Measurements from ENCODE around the gene MPHOSPH9.
A peak's percentile ranks its signal among the peaks of the same experiment; 100 is the strongest.
"Not testable (repeated sequence)": the region's sequence is repeated elsewhere in the genome, so short reads cannot be mapped to it uniquely, and the experiment has no call there.

The MPHOSPH9 gene

DNA sequence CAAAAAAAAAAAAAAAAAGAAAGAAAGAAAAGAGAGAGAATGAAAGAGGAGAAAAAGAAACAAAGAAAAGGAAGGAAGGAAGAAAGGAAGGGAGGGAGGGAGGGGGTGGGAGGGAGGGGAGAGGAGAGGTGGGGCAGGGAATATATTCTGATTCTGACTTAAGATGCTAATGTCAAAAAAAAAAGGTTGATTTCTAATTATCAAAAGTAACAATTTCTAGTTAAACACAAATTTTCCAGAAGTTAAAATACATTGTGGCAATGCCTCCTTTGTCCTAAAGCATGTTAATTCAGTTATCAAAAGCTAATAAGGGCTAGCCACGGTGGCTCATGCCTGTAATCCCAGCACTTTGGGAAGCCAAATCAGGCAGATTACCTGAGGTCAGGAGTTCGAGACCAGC, 7.5 kb downstream of the MPHOSPH9 start:
- no peak for TF ChIP-seq ZNF8 (CRISPR knock-in tag; IDR thresholded peaks at IDR 0.05)
- TF ChIP-seq TSHZ2 (CRISPR knock-in tag; IDR thresholded peaks at IDR 0.05) = no peak
- TF ChIP-seq ISL1 (CRISPR knock-in tag; IDR thresholded peaks at IDR 0.05) = no peak
- no peak for TF ChIP-seq ARNTL (CRISPR knock-in tag; IDR thresholded peaks at IDR 0.05; ENCODE audit: borderline replicate concordance, low read depth)
- no peak for TF ChIP-seq BACH2 (CRISPR knock-in tag; IDR thresholded peaks at IDR 0.05; ENCODE audit: borderline replicate concordance)
- TF ChIP-seq POU6F1 (CRISPR knock-in tag; IDR thresholded peaks at IDR 0.05; ENCODE audit: borderline replicate concordance, low read depth) = no peak
- no peak for TF ChIP-seq ZNF565 (CRISPR knock-in tag; conservative IDR thresholded peaks at IDR 0.05; ENCODE audit: low read depth)
- no peak for TF ChIP-seq GLIS3 (CRISPR knock-in tag; IDR thresholded peaks at IDR 0.05)
- TF ChIP-seq PPARA (CRISPR knock-in tag; IDR thresholded peaks at IDR 0.05; ENCODE audit: borderline replicate concordance) = no peak
- ATAC-seq = no peak

GRCh38 chr12:123223241-123223668, 9.7 kb downstream of the MPHOSPH9 start:
- ATAC-seq = no peak
- no peak for TF ChIP-seq PPARA (CRISPR knock-in tag; IDR thresholded peaks at IDR 0.05; ENCODE audit: borderline replicate concordance)
- TF ChIP-seq ISL1 (CRISPR knock-in tag; IDR thresholded peaks at IDR 0.05) = no peak
- no peak for TF ChIP-seq ZNF70 (CRISPR knock-in tag; IDR thresholded peaks at IDR 0.05)
- TF ChIP-seq SNAI2 (CRISPR knock-in tag; IDR thresholded peaks at IDR 0.05) = no peak
- TF ChIP-seq ZNF8 (CRISPR knock-in tag; IDR thresholded peaks at IDR 0.05) = no peak
- no peak for TF ChIP-seq ARNTL (CRISPR knock-in tag; IDR thresholded peaks at IDR 0.05; ENCODE audit: borderline replicate concordance, low read depth)
- TF ChIP-seq, protein P1, sequence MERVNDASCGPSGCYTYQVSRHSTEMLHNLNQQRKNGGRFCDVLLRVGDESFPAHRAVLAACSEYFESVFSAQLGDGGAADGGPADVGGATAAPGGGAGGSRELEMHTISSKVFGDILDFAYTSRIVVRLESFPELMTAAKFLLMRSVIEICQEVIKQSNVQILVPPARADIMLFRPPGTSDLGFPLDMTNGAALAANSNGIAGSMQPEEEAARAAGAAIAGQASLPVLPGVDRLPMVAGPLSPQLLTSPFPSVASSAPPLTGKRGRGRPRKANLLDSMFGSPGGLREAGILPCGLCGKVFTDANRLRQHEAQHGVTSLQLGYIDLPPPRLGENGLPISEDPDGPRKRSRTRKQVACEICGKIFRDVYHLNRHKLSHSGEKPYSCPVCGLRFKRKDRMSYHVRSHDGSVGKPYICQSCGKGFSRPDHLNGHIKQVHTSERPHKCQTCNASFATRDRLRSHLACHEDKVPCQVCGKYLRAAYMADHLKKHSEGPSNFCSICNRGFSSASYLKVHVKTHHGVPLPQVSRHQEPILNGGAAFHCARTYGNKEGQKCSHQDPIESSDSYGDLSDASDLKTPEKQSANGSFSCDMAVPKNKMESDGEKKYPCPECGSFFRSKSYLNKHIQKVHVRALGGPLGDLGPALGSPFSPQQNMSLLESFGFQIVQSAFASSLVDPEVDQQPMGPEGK (CRISPR knock-in tag; IDR thresholded peaks at IDR 0.05; ENCODE audit: borderline replicate concordance) = no peak
- no peak for TF ChIP-seq ZNF565 (CRISPR knock-in tag; conservative IDR thresholded peaks at IDR 0.05; ENCODE audit: low read depth)
- TF ChIP-seq POU6F1 (CRISPR knock-in tag; IDR thresholded peaks at IDR 0.05; ENCODE audit: borderline replicate concordance, low read depth) = no peak
- TF ChIP-seq, protein P2, sequence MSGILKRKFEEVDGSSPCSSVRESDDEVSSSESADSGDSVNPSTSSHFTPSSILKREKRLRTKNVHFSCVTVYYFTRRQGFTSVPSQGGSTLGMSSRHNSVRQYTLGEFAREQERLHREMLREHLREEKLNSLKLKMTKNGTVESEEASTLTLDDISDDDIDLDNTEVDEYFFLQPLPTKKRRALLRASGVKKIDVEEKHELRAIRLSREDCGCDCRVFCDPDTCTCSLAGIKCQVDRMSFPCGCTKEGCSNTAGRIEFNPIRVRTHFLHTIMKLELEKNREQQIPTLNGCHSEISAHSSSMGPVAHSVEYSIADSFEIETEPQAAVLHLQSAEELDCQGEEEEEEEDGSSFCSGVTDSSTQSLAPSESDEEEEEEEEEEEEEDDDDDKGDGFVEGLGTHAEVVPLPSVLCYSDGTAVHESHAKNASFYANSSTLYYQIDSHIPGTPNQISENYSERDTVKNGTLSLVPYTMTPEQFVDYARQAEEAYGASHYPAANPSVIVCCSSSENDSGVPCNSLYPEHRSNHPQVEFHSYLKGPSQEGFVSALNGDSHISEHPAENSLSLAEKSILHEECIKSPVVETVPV (CRISPR knock-in tag; IDR thresholded peaks at IDR 0.05) = no peak
- TF ChIP-seq GLIS3 (CRISPR knock-in tag; IDR thresholded peaks at IDR 0.05) = no peak
- TF ChIP-seq ZFP3 (CRISPR knock-in tag; IDR thresholded peaks at IDR 0.05) = no peak
- TF ChIP-seq CSDC2 (CRISPR knock-in tag; IDR thresholded peaks at IDR 0.05) = no peak

DNA sequence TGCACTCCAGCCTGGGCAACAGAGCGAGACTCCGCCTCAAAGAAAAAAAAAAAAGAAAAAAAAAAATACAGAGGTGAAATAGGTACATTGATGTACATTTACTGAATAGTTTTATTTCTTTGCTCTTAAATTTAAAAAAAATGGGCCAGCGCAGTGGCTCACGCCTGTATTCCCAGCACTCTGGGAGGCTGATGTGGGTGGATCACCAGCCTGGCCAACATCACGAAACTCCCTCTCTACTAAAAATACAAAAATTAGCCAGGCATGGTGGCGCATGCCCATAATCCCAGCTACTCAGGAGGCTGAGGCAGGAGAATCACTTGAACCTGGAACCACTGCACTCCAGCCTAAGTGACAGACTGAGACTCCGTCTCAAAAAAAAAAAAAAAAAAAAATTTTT, 25.1 kb downstream of the MPHOSPH9 start:
- ATAC-seq = not testable (repeated sequence)

DNA sequence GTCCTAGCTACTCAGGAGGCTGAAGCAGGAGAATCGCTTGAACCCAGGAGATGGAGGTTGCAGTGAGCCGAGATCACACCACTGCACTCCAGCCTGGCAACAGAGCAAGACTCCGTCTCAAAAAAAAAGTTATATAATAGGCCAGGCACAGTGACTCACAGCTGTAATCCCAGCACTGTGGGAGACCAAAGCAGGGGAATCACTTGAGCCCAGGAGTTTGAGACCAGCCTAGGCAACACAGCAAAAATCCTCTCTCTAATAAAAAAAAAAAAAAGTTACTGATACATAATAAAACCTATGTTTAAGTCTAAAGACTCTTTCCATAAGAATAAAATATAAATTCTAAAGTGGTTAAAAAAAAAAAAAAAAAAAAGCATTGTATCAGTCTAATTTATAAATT, 26.1 kb downstream of the MPHOSPH9 start:
- peak; percentile 44; the same call in 2 of the 3 replicates for ATAC-seq

DNA sequence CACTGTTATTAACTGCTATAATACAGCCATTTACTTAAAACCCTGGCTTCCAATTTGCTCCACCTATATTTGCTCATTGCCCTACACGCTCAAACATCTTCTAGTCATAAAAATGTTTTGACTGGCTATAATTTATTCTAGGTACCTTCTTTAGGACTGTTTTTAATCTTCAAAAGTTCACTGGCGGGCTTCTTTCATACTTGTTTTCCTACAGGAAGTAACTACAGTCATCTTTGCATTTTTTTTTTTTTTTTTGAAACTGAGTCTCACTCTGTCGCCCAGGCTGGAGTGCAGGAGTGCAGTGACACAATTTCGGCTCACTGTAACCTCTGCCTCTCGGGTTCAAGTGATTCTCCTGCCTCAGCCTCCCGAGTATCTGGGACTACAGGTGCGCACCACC, 32.5 kb downstream of the MPHOSPH9 start:
- ATAC-seq = no peak
- no peak for TF ChIP-seq RARB (CRISPR knock-in tag; IDR thresholded peaks at IDR 0.05)
- TF ChIP-seq ZFP30 (CRISPR knock-in tag; IDR thresholded peaks at IDR 0.05) = no peak
- no peak for TF ChIP-seq BACH2 (CRISPR knock-in tag; IDR thresholded peaks at IDR 0.05; ENCODE audit: borderline replicate concordance)
- TF ChIP-seq SNAI2 (CRISPR knock-in tag; IDR thresholded peaks at IDR 0.05) = no peak
- no peak for TF ChIP-seq POU6F1 (CRISPR knock-in tag; IDR thresholded peaks at IDR 0.05; ENCODE audit: borderline replicate concordance, low read depth)
- no peak for TF ChIP-seq ESRRG (CRISPR knock-in tag; IDR thresholded peaks at IDR 0.05)
- no peak for TF ChIP-seq ZNF8 (CRISPR knock-in tag; IDR thresholded peaks at IDR 0.05)
- no peak for TF ChIP-seq TOX (CRISPR knock-in tag; IDR thresholded peaks at IDR 0.05; ENCODE audit: borderline replicate concordance)
- TF ChIP-seq ZC3H10 (CRISPR knock-in tag; IDR thresholded peaks at IDR 0.05) = no peak
- TF ChIP-seq ZNF70 (CRISPR knock-in tag; IDR thresholded peaks at IDR 0.05) = no peak
- TF ChIP-seq ZFP3 (CRISPR knock-in tag; IDR thresholded peaks at IDR 0.05) = no peak
- TF ChIP-seq, protein P2 (CRISPR knock-in tag; IDR thresholded peaks at IDR 0.05) = no peak
- TF ChIP-seq OSR1 (CRISPR knock-in tag; IDR thresholded peaks at IDR 0.05) = no peak

Data from SK-N-SH treated with all-trans-retinoic acid at 6 μM for 48 hours (cell line).